Heart left ventricle (tissue), 13 donors: Measurements from ENCODE around the gene COL27A1.

Experiments
- POLR2A ChIP-seq, 2 donors: fragments of 450-650 bp; IDR thresholded peaks; one replicate each; pipeline ENCODE4 v1.6.1; 2017; ENCODE audit warnings: antibody characterized with exemption in 2 of 2, mild to moderate bottlenecking in 2 of 2, moderate library complexity in 2 of 2
- TF ChIP-seq, protein P1 (sequence below), 12 donors: fragments of 200-600 bp; sonication (generic) in 4 of 12; IDR thresholded peaks; one replicate each; pipeline versions ENCODE4 v1.5.0 to v1.8.0; 2018 to 2022; ENCODE audit warnings: antibody characterized with exemption in 12 of 12, mild to moderate bottlenecking in 5 of 12
- donor health status: ischemic (EF 13 %, LVEDD 7.1; RV severe dilation, severe dysfunction).
- donor health status: DM: no; HTN: yes; CAD: no.
- donor health status: DM: no; HTN: no; CAD: no.
- donor health status: ischemic (EF 25% LVEDD 6.9; RV normal size, moderate dysfunction).
- donor health status: ischemic (EF 25% LVEDD 5.7; RV mildly dilated, moderate dysfunction).
- donor health status: ischemic (EF 35%, LVEDD 5.7; RV mildly dilated, moderate dysfunction).
- donor health status: nonischemic (EF 11% LVEDD 7.7; RV severe dilation, severe dysfunction).
- donor health status: DM: yes; HTN: yes; CAD: no.
- donor health status: PGD.
- donor health status: ischemic (EF 29% LVEDD 5.4; RV normal size, mild dysfunction).
- donor health status: nonischemic (EF 23%, LVEDD 6.1; RV moderate dilation, normal function).

DNA sequence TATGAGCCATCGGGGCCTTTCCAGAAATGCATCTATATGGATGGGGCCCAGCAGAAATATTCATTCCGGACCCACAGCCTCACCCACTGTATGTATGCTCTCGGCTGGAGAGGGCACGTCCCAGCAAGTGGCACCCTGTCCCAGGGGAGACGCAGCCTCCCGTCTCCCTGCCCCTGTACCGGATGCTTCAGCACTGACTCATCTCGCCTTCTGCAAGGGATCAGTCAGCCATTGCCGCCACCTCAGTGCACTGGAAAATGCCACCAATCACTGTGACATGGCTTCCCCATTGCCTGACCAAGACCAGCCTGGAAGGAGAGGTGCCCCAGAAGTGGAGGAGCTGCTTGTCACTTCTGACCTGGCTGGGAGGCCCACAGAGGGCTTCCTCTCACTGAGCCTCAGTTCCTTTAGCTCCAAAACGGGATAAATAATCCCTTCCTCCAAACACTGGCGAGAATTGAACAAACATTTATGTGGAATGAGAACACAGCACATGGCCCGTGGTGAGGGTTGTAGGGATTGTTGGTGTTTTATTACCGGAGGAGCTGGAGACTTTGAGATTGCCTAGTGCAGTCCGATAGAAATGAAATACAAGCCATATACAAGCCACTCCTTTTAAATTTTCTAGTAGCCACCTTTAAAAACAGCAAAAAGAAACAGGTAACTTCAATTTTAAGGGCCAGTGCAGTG is 123.7 kb downstream of the COL27A1 start:
- TF ChIP-seq, protein P1, sequence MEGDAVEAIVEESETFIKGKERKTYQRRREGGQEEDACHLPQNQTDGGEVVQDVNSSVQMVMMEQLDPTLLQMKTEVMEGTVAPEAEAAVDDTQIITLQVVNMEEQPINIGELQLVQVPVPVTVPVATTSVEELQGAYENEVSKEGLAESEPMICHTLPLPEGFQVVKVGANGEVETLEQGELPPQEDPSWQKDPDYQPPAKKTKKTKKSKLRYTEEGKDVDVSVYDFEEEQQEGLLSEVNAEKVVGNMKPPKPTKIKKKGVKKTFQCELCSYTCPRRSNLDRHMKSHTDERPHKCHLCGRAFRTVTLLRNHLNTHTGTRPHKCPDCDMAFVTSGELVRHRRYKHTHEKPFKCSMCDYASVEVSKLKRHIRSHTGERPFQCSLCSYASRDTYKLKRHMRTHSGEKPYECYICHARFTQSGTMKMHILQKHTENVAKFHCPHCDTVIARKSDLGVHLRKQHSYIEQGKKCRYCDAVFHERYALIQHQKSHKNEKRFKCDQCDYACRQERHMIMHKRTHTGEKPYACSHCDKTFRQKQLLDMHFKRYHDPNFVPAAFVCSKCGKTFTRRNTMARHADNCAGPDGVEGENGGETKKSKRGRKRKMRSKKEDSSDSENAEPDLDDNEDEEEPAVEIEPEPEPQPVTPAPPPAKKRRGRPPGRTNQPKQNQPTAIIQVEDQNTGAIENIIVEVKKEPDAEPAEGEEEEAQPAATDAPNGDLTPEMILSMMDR (IDR thresholded peaks at IDR 0.05): no peak
- no peak for TF ChIP-seq POLR2A (IDR thresholded peaks at IDR 0.05)
